Activated CD4-positive, alpha-beta memory T cell treated with anti-CD3 and anti-CD28 coated beads, Interleukin-2, amount 10 ng/mL, durations not matched to agents 7 days and 5 days (primary cell): ENCODE results near the gene P2RY2. TPM values are rescaled to one million over a fixed set of nuclear protein-coding genes. Genes with fewer than 3 reads are reported as not detected.

Experiments
- total RNA-seq, 2 experiments: library from RNA; stranded (reverse); gene quantifications; one replicate each; pipeline ENCODE4 v1.2.3, GENCODE V29; 2021

P2RY2 gene
- total RNA-seq, 2 experiments from 2014 or later = not detected

Other genes starting within 250 kb of the P2RY2 start
- gene FCHSD2, start 76.0 kb upstream of the P2RY2 start, total RNA-seq = 10 to 100 TPM; 40.8 to 41.7 TPM
- gene P2RY6, start 54.1 kb downstream of the P2RY2 start, total RNA-seq = not detected
- gene ARHGEF17, start 90.0 kb downstream of the P2RY2 start, total RNA-seq = under 1 TPM; 0.05 TPM
- 10 to 100 TPM; 26.0 to 27.3 TPM for gene RELT, start 158.1 kb downstream of the P2RY2 start, total RNA-seq